HuH-7.5 (cell line): ENCODE results near the gene FOXD4L1.
"Not testable (repeated sequence)": the region's sequence is repeated elsewhere in the genome, so short reads cannot be mapped to it uniquely, and the experiment has no call there.

Source experiments
- DNase-seq: peaks from one replicate; pipeline ENCODE4 v3.0.0; 2011; ENCODE audit warnings: low spot score

FOXD4L1 gene

GRCh38 chr2:113524986-113525385 lies 26.5 kb downstream of the FOXD4L1 start:
- DNase-seq, result not testable (repeated sequence)

DNA sequence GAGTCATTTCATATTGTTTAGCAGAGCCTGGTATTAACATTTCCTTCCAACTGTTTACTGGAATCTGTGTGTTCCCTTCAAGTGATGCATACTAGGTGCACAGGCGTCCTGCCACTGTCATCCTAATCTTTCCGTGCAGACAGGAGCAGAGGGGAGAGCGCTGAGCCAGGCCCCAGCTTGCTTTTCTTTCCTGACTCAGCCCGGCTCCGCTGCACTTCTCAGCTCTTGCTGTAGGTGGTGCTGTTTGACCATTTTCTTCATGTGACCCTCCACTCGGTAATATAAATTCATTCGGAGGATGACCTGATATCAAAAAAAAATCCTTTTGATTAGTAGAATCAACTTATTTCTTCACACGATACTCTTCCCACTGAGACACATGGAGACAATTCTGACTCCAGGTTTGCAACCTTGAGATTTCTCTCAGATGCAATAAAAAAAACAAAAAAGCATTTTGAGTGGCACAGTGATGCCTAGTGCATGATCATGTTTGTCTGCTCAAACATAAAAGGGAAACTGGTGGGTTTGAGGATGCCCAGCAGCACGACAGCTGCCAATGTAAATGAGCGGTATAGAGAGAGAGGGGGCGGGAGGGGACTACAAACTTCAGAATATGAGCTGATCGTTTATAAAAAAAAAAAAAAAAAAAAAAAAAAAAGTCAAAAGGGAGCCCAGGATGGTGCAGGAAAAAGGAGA lies 29.0 kb downstream of the FOXD4L1 start:
- DNase-seq, result not testable (repeated sequence)

DNA sequence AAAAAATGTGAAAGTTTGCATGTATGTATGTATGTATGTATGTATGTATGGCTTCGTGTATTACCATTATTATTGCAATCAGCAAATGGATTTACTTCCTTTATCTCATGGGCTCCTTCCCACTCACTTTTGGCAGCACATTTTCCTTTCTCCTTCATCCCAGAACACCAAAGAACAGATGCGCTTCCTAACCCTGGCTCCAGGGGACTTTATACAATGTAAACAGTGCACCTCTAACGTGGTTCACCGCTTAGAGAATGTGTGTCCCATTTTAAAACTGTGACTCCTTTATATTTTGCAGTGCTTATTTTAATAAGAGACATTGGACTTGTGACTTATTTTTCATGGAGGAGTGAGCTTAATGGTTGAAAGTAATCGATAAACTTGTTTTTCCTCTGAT lies 29.7 kb downstream of the FOXD4L1 start:
- DNase-seq, result not testable (repeated sequence)

- not testable (repeated sequence) for DNase-seq
Observed at GRCh38 chr2:113528904-113529303, 30.4 kb downstream of the FOXD4L1 start.

DNA sequence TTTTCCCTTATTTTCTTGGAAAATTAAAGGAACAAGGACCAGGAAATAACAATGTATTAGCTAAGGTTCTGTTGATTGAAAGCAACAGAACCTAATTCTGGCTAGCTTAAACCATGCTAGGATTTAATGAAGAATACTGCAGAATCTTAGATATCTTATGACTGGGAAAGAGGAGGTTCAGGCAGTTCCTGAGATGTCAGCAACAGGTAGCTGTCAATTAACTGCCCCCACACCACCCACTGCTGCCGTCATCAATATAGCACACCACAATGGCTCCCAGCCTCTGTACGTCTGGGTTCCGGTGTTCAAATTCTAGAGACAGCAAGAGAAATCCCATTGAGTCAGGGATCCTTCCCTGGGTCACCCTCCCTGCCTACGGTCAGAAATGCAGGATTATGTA lies 34.5 kb downstream of the FOXD4L1 start:
- not testable (repeated sequence) for DNase-seq

DNA sequence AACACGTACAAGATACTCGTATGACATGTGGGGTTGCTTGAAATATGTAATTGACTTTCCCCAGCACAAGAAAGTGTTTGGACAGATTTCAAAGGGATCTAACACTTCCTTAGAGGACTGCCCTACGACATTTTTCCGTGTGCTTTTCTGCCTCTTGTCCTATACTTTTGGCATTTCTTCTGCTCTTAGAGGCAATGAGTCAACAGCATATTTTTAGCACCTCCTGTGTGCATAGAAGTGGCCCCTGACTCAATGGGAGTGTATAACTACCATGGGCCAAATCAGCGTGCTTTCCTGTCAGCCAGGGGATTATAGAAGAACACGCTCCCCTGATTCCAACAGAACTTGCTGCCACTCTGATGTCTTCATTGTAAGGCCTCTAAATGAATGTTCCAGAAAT lies 38.1 kb downstream of the FOXD4L1 start:
- DNase-seq, result not testable (repeated sequence)

DNA sequence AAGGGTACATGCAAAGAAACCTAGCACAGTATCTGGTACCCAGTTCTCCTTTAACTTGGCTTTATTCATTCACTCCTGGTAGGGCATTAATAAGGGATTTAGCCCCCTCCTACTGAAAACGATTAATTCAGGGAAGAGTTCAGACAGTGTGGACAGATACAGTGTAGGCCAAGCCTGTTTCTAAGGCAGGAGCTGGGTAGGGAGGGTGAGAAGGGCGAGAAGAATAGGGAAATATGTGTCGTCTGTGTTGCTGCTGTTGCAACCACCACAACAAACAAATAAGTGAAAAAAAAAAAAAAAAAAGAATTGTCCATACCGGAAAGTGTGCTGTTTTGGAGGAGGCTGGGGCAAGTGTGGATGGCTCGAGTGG lies 42.4 kb downstream of the FOXD4L1 start:
- DNase-seq, result not testable (repeated sequence)

DNA sequence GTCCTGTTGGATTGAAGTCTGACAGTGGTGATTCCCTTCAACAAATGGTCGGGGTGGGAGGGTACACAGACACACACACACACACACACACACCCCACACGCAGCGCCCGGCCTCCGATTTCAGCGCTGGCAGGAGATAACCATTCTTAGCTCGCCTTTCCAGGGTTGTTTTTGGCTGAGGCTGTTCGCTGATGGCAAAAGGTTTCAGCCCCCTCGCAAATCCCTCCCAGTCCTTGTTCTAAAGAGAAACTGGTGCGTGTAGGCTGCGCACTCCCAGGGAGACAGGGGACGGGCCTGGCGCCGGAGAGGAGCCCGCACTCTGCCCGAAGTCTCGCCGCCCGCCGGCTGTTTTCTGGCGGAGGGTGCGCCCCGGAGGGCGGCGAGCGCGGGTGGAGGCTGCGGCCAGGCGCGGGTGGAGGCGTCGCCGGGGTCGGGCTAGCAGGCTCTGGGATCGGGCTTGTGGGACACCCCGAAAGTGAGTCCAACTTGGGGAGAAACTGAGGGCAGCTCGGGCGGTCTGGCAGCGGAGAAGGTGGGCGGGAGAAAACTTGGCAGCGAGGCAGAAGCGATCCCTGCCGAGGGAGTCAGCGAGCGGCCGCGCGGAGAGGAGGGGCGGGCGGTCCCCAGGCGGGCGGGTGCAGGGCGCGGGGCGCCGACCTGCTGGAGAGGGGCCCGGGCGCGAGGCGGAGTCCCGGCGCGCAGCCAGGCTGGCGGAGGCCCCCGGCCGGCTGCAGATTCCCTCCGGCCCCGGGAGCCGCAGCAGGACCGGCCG lies 42.9 kb downstream of the FOXD4L1 start:
- not testable (repeated sequence) for DNase-seq

GRCh38 chr2:113541976-113542485 lies 43.6 kb downstream of the FOXD4L1 start:
- not testable (repeated sequence) for DNase-seq

DNA sequence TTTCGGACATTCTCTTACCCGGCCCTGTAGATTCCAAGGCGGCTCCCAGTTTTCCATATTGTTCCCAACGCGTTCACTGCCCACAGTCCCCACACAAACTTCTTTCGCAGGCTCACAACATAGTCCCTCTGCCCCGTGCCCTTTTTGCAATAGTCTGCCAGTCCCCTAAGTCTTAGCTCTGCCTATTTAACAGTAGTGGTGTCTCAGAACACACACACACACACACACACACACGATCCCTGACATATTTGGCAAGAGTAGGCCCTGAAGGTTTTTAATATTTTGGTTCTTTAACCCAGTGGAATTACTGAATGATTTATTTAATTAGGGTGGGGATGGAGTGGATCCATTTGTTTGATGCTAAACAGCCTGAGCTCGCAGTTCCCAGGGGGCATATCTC lies 44.1 kb downstream of the FOXD4L1 start:
- not testable (repeated sequence) for DNase-seq
